CD4-positive, alpha-beta T cell treated with Interleukin-6 for 4 hours (primary cell): ENCODE data around the gene KLHL17.
A peak's percentile ranks its signal among the peaks of the same experiment; 100 is the strongest.
"Not testable (repeated sequence)": the region's sequence is repeated elsewhere in the genome, so short reads cannot be mapped to it uniquely, and the experiment has no call there.

Experiments used
- DNase-seq: peaks from one replicate; pipeline ENCODE4 v3.0.0-alpha.2; 2020; ENCODE audit warnings: mixed read lengths

The KLHL17 gene

GRCh38 chr1:982765-983436 lies 22.5 kb downstream of the KLHL17 start:
- DNase-seq = no peak

- DNase-seq = peak; percentile 68
Observed at GRCh38 chr1:983798-984475, 23.6 kb downstream of the KLHL17 start.

GRCh38 chr1:984476-984814 lies 24.1 kb downstream of the KLHL17 start:
- DNase-seq = no peak

DNA sequence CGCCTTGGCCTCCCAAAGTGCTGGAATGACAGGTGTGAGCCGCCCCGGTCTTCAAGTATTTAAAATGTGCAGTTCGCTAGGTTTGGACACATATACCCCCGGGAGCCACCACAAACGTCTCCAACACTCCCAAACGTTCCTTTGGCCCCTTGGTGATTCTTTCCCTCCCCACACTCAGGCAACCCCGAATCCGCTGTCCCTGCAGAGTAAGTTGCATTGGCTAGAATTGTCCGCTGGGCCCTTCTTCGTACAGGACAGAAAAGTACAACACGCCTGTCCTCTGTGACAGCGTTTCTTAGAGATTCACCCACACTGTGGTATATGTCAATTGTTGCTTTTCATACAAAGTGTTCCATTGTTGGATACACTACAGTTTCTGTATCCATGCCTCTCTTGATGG lies 24.7 kb downstream of the KLHL17 start:
- no peak for DNase-seq

DNA sequence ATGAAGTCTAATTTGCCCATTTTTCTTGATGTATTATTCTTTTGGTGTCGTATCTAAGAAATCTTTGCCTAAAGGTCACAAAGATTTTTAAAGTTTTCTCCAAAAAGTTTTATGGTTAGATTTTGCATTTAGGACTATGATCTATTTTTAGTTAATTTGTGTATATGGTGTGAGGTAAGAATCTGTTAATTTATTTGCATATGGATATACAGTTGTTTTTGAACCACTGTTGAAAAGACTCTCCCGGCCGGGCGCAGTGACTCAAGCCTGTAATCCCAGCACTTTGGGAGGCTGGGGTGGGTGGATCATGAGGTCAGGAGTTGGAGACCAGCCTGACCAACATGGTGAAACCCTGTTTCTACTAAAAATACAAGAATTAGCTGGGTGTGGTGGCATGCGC lies 27.7 kb downstream of the KLHL17 start:
- DNase-seq = not testable (repeated sequence)

GRCh38 chr1:991275-991674 lies 30.9 kb downstream of the KLHL17 start:
- not testable (repeated sequence) for DNase-seq

DNA sequence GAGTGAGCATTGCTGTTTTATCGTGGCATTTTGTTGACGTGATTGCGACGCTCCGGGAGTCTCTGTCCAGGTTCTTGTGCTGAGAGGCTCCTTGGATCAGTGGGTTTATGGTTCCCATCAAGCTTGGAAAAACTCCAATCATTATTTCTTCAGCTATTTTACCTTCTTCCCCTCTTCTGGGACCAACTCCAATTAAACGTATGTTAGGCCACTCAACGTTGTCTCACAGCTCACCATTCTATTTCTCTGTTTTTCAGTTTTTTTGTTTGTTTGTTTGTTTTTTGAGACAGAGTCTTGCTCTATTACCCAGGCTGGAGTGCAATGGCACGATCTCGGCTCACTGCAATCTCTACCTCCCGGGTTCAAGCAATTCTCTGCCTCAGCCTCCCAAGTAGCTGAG lies 31.5 kb downstream of the KLHL17 start:
- no peak for DNase-seq

- no peak for DNase-seq
Observed at GRCh38 chr1:992362-992761, 32.0 kb downstream of the KLHL17 start.

GRCh38 chr1:993379-993995 lies 33.1 kb downstream of the KLHL17 start:
- DNase-seq = no peak

DNA sequence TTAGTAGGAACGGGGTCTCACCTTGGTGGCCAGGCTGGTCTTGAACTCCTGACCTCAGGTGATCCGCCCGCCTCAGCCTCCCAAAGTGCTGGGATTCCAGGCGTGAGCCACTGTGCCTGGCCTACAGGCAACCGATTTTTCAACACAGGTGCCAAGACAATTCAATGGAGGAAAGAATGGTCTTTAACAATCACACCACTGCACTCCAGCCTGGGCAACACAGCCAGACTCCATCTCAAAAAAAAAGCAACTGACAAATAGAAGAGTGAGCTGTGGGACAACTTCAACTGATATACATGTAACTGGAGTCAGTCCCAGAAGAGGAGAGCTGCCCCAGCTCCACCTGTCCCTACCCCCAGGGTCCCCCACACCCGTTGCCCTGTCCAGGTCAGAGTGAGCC lies 34.2 kb downstream of the KLHL17 start:
- DNase-seq = not testable (repeated sequence)

GRCh38 chr1:995665-996633 lies 35.6 kb downstream of the KLHL17 start:
- no peak for DNase-seq

DNA sequence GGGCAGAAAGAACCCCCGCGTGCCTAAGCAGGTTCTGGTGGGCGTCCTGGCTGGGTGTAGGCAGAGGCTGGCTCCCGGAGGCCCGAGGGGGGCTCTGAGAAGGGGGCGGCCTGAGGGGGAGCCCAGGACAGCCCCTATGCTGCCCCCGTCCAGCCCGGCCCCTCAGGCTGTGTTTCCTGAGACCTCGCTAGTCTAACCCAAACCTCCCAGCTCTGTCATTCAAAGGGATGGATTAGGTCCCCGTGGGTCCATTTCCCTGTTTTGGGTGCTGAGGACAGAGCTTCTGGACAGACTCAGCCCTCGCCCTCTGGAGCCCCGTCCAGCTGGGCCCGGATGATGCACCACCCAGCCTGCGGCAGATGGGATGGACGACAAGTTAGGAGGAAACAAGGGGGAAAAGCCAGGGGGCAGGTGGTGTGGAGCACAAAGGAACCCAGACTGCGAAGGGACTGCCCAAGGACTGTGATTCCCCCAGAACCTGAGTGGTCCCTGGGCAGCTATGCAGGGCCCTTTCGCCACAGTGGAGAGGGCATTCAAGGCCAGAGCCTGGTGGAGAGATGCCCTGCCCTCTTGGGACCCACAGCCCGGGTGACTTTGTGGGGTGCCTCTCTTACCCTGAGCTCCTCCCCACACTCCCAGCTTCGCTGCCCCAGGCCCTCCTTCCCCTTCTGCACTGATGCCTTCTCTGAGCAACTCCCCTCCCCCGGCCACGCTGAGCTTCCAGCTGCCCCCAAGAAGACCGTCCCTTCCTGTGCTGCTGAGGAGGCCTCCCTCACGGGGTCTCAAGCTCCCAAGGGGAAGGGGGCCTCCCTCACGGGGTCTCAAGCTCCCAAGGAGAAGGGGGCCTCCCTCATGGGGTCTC lies 36.7 kb downstream of the KLHL17 start:
- no peak for DNase-seq

GRCh38 chr1:997713-997992 lies 37.3 kb downstream of the KLHL17 start:
- DNase-seq = no peak

- no peak for DNase-seq
Observed at GRCh38 chr1:997993-998744, 37.8 kb downstream of the KLHL17 start.

DNA sequence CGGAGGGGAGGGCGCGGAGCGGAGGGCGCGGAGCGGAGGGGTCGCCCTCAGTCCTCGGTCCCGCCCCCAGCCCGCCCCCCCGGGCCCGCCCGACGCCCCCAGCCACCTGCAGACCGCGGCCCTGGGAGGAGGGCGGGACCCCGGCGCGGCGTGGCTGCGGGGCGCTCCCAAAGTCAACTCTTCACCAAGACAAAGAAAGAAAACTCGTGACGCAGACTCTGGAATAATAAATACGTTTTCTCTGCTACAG lies 38.3 kb downstream of the KLHL17 start:
- DNase-seq = no peak

DNA sequence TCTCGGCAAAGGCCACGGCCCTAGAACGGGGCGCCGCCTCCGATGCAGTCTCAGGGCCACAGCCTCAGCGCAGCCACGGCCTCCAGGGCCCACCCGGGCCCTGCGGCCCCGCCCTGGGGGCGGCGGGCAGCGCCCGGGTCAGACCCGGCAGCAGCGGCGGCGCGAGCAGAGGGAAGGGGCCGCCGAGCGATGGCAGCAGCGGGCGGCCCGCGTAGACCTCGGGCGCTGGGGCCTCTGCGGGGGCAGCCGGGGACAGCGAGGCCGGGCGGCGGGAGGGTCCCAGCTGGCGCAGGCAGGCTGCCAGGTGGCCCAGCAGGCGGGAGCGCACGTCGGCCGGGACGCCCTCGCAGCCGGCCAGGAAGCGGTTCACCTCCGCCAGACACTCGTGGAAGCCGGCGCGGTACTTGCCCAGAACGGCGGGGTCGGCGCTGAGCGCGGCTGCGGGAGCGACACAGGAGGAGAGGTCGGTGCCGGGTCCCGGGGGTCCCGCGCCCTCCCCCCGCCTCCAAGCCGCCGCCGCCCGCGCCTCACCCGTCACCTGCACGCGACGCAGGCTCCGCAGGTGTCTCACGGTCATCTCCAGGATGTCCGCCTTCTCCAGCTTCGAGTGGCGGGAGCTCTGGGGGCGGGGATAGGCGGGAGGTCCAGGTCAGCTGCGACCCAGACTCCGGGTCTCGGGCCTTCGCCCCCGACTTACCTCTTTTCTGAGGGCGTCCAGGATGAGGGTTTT lies 38.8 kb downstream of the KLHL17 start:
- DNase-seq = peak; percentile 28

DNA sequence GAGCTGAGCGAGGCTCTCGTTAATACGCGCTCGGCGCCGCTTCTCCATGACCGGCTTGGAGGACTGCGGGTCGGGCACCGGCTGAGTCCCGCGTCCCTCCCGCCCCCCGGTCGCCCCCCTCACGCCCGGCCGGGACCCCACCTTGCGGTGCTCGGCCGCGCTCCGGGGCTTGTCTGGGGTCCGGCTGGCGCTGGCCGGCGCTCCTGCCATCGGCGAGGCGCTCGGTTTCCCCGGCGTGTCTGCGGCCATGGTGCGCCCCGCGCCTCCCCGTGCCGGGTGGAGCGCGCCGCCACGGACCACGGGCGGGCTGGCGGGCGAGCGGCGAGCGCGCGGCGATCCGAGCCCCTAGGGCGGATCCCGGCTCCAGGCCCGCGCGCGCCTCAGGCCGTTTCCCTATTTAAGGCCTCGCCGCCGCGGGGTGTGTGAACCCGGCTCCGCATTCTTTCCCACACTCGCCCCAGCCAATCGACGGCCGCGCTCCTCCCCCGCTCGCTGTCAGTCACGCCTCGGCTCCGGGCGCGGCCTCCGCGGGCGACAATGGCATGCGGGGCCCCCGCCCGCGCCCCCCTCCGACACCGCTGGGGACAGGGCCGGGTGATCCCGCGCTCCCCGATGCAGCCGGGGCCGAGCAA lies 39.5 kb downstream of the KLHL17 start, which contains the start of gene HES4:
Gene HES4 (minus strand): TSS at position 373 of the 632 bp plus-strand sequence. CDS start 124 bp downstream, at position 249.
- DNase-seq = peak; percentile 72

- peak; percentile 53 for DNase-seq
Observed at GRCh38 chr1:1000357-1001056, 40.1 kb downstream of the KLHL17 start.

DNA sequence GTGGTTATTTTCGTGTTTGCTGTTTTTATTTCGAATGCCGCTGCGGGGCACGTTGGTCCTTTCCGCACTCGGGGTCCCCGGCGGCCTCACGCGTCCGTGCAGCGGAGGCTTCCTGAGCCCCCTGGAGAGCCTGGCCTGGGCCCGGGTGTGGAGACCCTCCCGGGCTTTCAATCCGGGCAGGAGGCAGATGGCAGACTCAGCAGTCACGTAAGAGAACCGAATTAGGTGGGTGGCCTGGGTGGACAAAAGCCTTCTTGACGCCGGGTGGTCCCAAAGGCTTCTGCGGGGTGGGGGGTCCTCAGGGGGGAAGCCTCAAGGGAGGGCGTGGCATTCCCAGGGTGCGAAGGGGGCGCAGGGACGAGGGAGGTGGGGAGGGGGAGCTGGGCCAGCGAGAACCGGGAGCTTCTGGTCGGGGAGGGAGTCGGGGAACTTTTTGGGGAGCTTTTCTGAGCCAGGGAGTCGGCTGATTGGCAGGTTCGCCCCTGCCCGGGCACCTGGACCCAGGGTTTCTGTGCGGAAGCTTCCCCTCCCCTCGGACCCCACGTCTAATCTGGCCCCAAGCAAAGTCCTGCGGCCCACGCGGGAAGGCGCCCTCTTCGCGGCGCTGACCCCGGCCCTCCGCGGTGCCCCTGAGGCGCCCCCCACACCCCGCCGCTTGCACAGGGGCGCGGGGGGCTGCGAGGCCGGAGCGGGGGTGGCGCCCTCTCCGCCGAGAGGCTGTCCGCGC lies 40.8 kb downstream of the KLHL17 start:
- DNase-seq = no peak
